ENCODE results near the gene SLC25A30.

- TF ChIP-seq EZH2 (IDR thresholded peaks at IDR 0.05; ENCODE audit: borderline replicate concordance, low read depth, low read length, severe bottlenecking) (no peak), CTCF (IDR thresholded peaks at IDR 0.05; ENCODE audit: borderline replicate concordance, extremely low read depth, low read length, poor library complexity, severe bottlenecking) (no peak)
Measured at GRCh38 chr13:45385907-45386553, 32.1 kb downstream of the SLC25A30 start.
